Esophagus squamous epithelium (tissue), 5 donors: ENCODE results near the gene PSME3IP1. TPM values are rescaled to one million over a fixed set of nuclear protein-coding genes. Genes with fewer than 3 reads are reported as not detected.
A peak's percentile ranks its signal among the peaks of the same experiment; 100 is the strongest.

Source experiments
- DNase-seq: peaks from one replicate; lab custom pipeline; 2025; lab: John Stamatoyannopoulos, UW
- H3K27ac ChIP-seq, 4 donors: fragments of 200-600 bp; sonication (generic); one replicate each; pipeline ENCODE4 v1.5.1; 2016 to 2019; ENCODE audit warnings: mild to moderate bottlenecking in 1 of 4
- H3K27me3 ChIP-seq, 4 donors: fragments of 200-600 bp; sonication (generic); 1 replicate in 3 of 4; 2 replicates in 1 of 4; pipeline versions ENCODE4 v1.5.1 to v1.6.0; 2017 to 2021; ENCODE audit warnings: antibody characterized with exemption in 1 of 4
- H3K36me3 ChIP-seq, 3 donors: fragments of 200-600 bp; sonication (generic); one replicate each; pipeline ENCODE4 v1.5.1; 2016 to 2019
- H3K4me1 ChIP-seq, 3 donors: fragments of 200-600 bp; sonication (generic); one replicate each; pipeline ENCODE4 v1.5.1; 2017 to 2019
- H3K4me3 ChIP-seq, 4 donors: fragments of 200-600 bp; sonication (generic); 1 replicate in 3 of 4; 2 replicates in 1 of 4; pipeline ENCODE4 v1.5.1; 2016 to 2019; ENCODE audit warnings: mild to moderate bottlenecking in 2 of 4, moderate library complexity in 1 of 4
- H3K9me3 ChIP-seq, 3 donors: fragments of 200-600 bp; sonication (generic); one replicate each; pipeline ENCODE4 v1.5.1; 2016 to 2019
- CTCF ChIP-seq, 6 experiments: fragments of 450-650 bp in 4 of 6; fragments of 200-600 bp in 2 of 6; sonication (generic) in 2 of 6; IDR thresholded peaks; one replicate each; pipeline ENCODE4 v1.5.1; 2016 to 2019; ENCODE audit warnings: antibody characterized with exemption in 6 of 6, mild to moderate bottlenecking in 4 of 6, moderate library complexity in 4 of 6
- POLR2A ChIP-seq, 4 donors: fragments of 450-650 bp; IDR thresholded peaks; one replicate each; pipeline ENCODE4 v1.6.1; 2017; ENCODE audit warnings: antibody characterized with exemption in 4 of 4, mild to moderate bottlenecking in 4 of 4, moderate library complexity in 3 of 4
- WGBS, 2 donors: methylation state at CpG; one replicate each; pipeline ENCODE4 v1.1.5; 2018; 5-methylcytosine and 5-hydroxymethylcytosine counted together
- intact Hi-C: fragments of 100-400 bp; cut with DNase I; formaldehyde crosslinking; loops from one replicate; pipeline ENCODE4 v1.15.0; 2022
- total RNA-seq, 4 donors: library from RNA; depleted of rRNA; stranded (reverse); fragments of >200 nt; gene quantifications; one replicate each; pipeline ENCODE4 v1.1.0, GENCODE V29; 2016
- donor health status: DM: yes; HTN: yes; CAD: no.

Gene PSME3IP1
- total RNA-seq, 4 donors from 2014 or later, result 40.7 to 65.6 (median 51.3) TPM

- WGBS, 2 donors, result 67 to 72% methylated on average over 15 to 16 of the region's 16 CpGs
- TF ChIP-seq CTCF (IDR thresholded peaks at IDR 0.05) (no peak), POLR2A (IDR thresholded peaks at IDR 0.05) (no peak)
- Histone ChIP-seq H3K9me3 (no peaks in the 10 kb centered on the region), H3K36me3 (peaks cover 0 to 12% (median 0%) of the 10 kb centered on the region in 3 donors), H3K4me1 (peaks cover 7 to 77% (median 27%) of the 10 kb centered on the region in 3 donors), H3K4me3 (no peak overlapping the region), H3K27ac (no peak overlapping the region), H3K27me3 (no peaks in the 10 kb centered on the region)
- intact Hi-C loops, result no loop called here
- no peak for DNase-seq
Measured at GRCh38 chr16:57141822-57142631, 43.8 kb downstream of the PSME3IP1 start.

- Histone ChIP-seq H3K9me3 (no peaks in the 10 kb centered on the region), H3K27ac (no peak overlapping the region), H3K4me3 (no peak overlapping the region), H3K36me3 (peaks cover 0 to 19% (median 0%) of the 10 kb centered on the region in 3 donors), H3K4me1 (peaks cover 4 to 68% (median 25%) of the 10 kb centered on the region in 3 donors), H3K27me3 (no peaks in the 10 kb centered on the region)
- intact Hi-C loops, result no loop called here
- WGBS, 2 donors, result 54 to 67% methylated on average over 6 of the region's 7 CpGs
- DNase-seq, result no peak
- TF ChIP-seq POLR2A (IDR thresholded peaks at IDR 0.05) (no peak), CTCF (IDR thresholded peaks at IDR 0.05) (no peak)
Measured at GRCh38 chr16:57140931-57141668, 44.7 kb downstream of the PSME3IP1 start.

GRCh38 chr16:57138281-57138935 lies 47.4 kb downstream of the PSME3IP1 start:
- no peak overlapping the region for H3K27ac ChIP-seq
- DNase-seq, result no peak
- H3K27me3 ChIP-seq, result no peaks in the 10 kb centered on the region
- peaks cover 0 to 21% (median 0%) of the 10 kb centered on the region in 3 donors for H3K36me3 ChIP-seq
- peaks cover 4 to 58% (median 25%) of the 10 kb centered on the region in 3 donors for H3K4me1 ChIP-seq
- TF ChIP-seq CTCF (IDR thresholded peaks at IDR 0.05) (no peak), POLR2A (IDR thresholded peaks at IDR 0.05) (no peak)
- H3K4me3 ChIP-seq, result no peak overlapping the region
- intact Hi-C loops, result no loop called here
- 75 to 83% methylated on average over 7 to 9 of the region's 10 CpGs for WGBS, 2 donors
- no peaks in the 10 kb centered on the region for H3K9me3 ChIP-seq

- DNase-seq, result no peak
- Histone ChIP-seq H3K4me3 (no peak overlapping the region), H3K4me1 (peaks cover 5 to 53% (median 25%) of the 10 kb centered on the region in 3 donors), H3K9me3 (no peaks in the 10 kb centered on the region), H3K27ac (peak overlapping the region in 1 of 4 donors; percentile 24), H3K27me3 (no peaks in the 10 kb centered on the region), H3K36me3 (peaks cover 0 to 21% (median 0%) of the 10 kb centered on the region in 3 donors)
- intact Hi-C loops, result no loop called here
- 76 to 85% methylated on average over 6 to 10 of the region's 10 CpGs for WGBS, 2 donors
- TF ChIP-seq CTCF (IDR thresholded peaks at IDR 0.05) (no peak), POLR2A (IDR thresholded peaks at IDR 0.05) (no peak)
Measured at GRCh38 chr16:57137566-57138273, 48.1 kb downstream of the PSME3IP1 start.
